HG03060 (cell line): ENCODE measurements around the gene DYNC2H1.

ENCODE experiments used
- ATAC-seq: cut with Tn5 transposase; IDR thresholded peaks from one replicate; pipeline ENCODE4 v1.9.1; 2021; ENCODE audit warnings: low read depth, moderate number of reproducible peaks; ENCODE audit not compliant: unreplicated experiment

Gene DYNC2H1

GRCh38 chr11:103108933-103109817 is at the start of gene DYNC2H1:
DYNC2H1 (plus strand) TSS chr11:103109426; CDS start chr11:103109575, 149 bp downstream.
- peak; percentile 98 for ATAC-seq

- ATAC-seq: no peak
Observed at GRCh38 chr11:103061656-103062055, 47.6 kb upstream of the DYNC2H1 start.

- ATAC-seq: no peak
Observed at GRCh38 chr11:103067118-103067517, 42.1 kb upstream of the DYNC2H1 start.

GRCh38 chr11:103069367-103069766 is 39.9 kb upstream of the DYNC2H1 start:
- ATAC-seq: no peak

- ATAC-seq: peak; percentile 43
Observed at GRCh38 chr11:103070142-103070541, 39.1 kb upstream of the DYNC2H1 start.

- no peak for ATAC-seq
Observed at GRCh38 chr11:103071008-103071407, 38.2 kb upstream of the DYNC2H1 start.

GRCh38 chr11:103076361-103076760 is 32.9 kb upstream of the DYNC2H1 start:
- no peak for ATAC-seq

GRCh38 chr11:103077554-103077953 is 31.7 kb upstream of the DYNC2H1 start:
- ATAC-seq: no peak

- no peak for ATAC-seq
Observed at GRCh38 chr11:103078710-103079109, 30.5 kb upstream of the DYNC2H1 start.

- ATAC-seq: no peak
Observed at GRCh38 chr11:103079833-103080232, 29.4 kb upstream of the DYNC2H1 start.

- ATAC-seq: no peak
Observed at GRCh38 chr11:103085758-103086365, 23.4 kb upstream of the DYNC2H1 start.

- ATAC-seq: no peak
Observed at GRCh38 chr11:103086461-103086860, 22.8 kb upstream of the DYNC2H1 start.

- no peak for ATAC-seq
Observed at GRCh38 chr11:103091064-103091800, 18.0 kb upstream of the DYNC2H1 start.

- peak; percentile 98 for ATAC-seq
Observed at GRCh38 chr11:103091801-103092524, 17.3 kb upstream of the DYNC2H1 start, which contains the start of gene DCUN1D5. DCUN1D5 (minus strand) TSS chr11:103092160; CDS start chr11:103091872, 288 bp downstream.

- ATAC-seq: no peak
Observed at GRCh38 chr11:103097279-103097678, 11.9 kb upstream of the DYNC2H1 start.

GRCh38 chr11:103109818-103110388 is 677 bp downstream of the DYNC2H1 start:
- no peak for ATAC-seq

- no peak for ATAC-seq
Observed at GRCh38 chr11:103110391-103110790, 1.2 kb downstream of the DYNC2H1 start.

- no peak for ATAC-seq
Observed at GRCh38 chr11:103111400-103111799, 2.2 kb downstream of the DYNC2H1 start.

GRCh38 chr11:103112364-103112763 is 3.1 kb downstream of the DYNC2H1 start:
- ATAC-seq: no peak

- no peak for ATAC-seq
Observed at GRCh38 chr11:103114836-103115235, 5.6 kb downstream of the DYNC2H1 start.
